Right lobe of liver (tissue), 6 donors: ENCODE results near the gene NLRP5. TPM values are rescaled to one million over a fixed set of nuclear protein-coding genes. Genes with fewer than 3 reads are reported as not detected.
"Not testable (repeated sequence)": the region's sequence is repeated elsewhere in the genome, so short reads cannot be mapped to it uniquely, and the experiment has no call there.

ENCODE experiments used
- ATAC-seq, 4 donors: fragments of 200-7000 bp; cut with Tn5 transposase; one replicate each; pipeline ENCODE4 v1.9.1; 2020; ENCODE audit warnings: mild to moderate bottlenecking in 4 of 4, moderate library complexity in 4 of 4
- DNase-seq, 3 donors: peaks; one replicate each; pipeline ENCODE4 v3.0.0-alpha.2; 2020
- H3K27ac ChIP-seq, 3 donors: fragments of 200-600 bp; one replicate each; pipeline ENCODE4 v1.8.0; 2022
- H3K27me3 ChIP-seq, 2 donors: fragments of 200-600 bp; one replicate each; pipeline ENCODE4 v1.8.0; 2022
- H3K36me3 ChIP-seq, 4 donors: fragments of 200-600 bp; sonication (generic) in 1 of 4; one replicate each; pipeline versions ENCODE4 v1.5.1 to v1.8.0; 2017 to 2022; ENCODE audit warnings: control low read depth in 1 of 4
- H3K4me1 ChIP-seq, 4 donors: fragments of 200-600 bp; sonication (generic) in 1 of 4; one replicate each; pipeline versions ENCODE4 v1.5.1 to v1.8.0; 2017 to 2022; ENCODE audit warnings: control low read depth in 1 of 4
- H3K4me3 ChIP-seq, 3 donors: fragments of 200-600 bp; one replicate each; pipeline ENCODE4 v1.8.0; 2022
- H3K9me3 ChIP-seq, 4 donors: fragments of 200-600 bp; sonication (generic) in 1 of 4; one replicate each; pipeline versions ENCODE4 v1.5.1 to v1.8.0; 2017 to 2022; ENCODE audit warnings: control low read depth in 1 of 4
- POLR2A ChIP-seq: fragments of 450-650 bp; IDR thresholded peaks from one replicate; pipeline ENCODE4 v1.6.1; 2017; ENCODE audit warnings: antibody characterized with exemption, mild to moderate bottlenecking
- WGBS: methylation state at CpG from one replicate; pipeline ENCODE4 v1.1.6; 2018; ENCODE audit warnings: low coverage, low lambda C conversion rate; ENCODE audit not compliant: insufficient coverage; ENCODE audit errors: missing lambda C conversion rate; 5-methylcytosine and 5-hydroxymethylcytosine counted together
- intact Hi-C, 2 donors: fragments of 100-400 bp; cut with DNase I; formaldehyde crosslinking; loops; one replicate each; pipeline versions ENCODE4 v1.11.2 to v1.14.1; 2022
- total RNA-seq, 6 experiments: library from RNA; depleted of rRNA in 2 of 6; stranded (reverse); fragments of >200 nt in 2 of 6; fragmentation: NEBNext Ultra II Directional in 3 of 6; extraction: Animal tissue kit (Norgen Biotek cat#: 25700) in 3 of 6; gene quantifications; one replicate each; pipeline versions ENCODE4 v1.1.0 to v1.2.4, GENCODE V29; 2016 to 2023
- TF ChIP-seq, protein P1 (sequence below), 4 donors: fragments of 200-600 bp in 3 of 4; fragments of 450-650 bp in 1 of 4; IDR thresholded peaks; one replicate each; pipeline versions ENCODE4 v1.5.1 to v1.8.0; 2016 to 2022; ENCODE audit warnings: antibody characterized with exemption in 4 of 4, mild to moderate bottlenecking in 2 of 4
- donor health status: DM: no; HTN: yes; CAD: no.
- donor health status: DM: no; HTN: no; CAD: no.
- donor health status: DM: no; HTN: no; CAD: no.
- donor health status: DM: no; HTN: yes; CAD: no.
- donor health status: DM: no; HTN: yes; CAD: no.

NLRP5 gene
- total RNA-seq, 6 experiments from 2014 or later: not detected

DNA sequence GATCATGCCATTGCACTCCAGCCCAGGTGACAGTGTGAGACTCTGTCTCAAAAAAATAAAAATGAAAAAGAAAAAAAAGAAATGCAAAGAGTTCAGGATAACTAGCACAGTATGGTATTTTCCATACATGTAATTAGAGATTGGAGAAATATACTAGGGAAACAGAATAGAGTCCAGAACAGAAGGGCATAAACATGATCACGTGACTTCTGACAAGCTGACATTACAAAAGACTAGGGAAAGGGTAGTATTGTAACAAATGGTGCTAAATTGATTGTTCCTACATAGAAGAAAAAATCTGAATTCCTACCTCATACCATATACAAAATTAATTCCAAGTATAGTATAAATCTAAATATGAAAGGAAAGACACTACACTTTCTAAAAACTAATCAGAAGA is 1.3 kb upstream of the NLRP5 start:
- no peaks in the 10 kb centered on the region for H3K27me3 ChIP-seq
- intact Hi-C loops: no loop called here
- no peaks in the 10 kb centered on the region for H3K36me3 ChIP-seq
- no peak for ATAC-seq
- WGBS: 36% methylated on average over 1 of the region's 1 CpG
- H3K4me3 ChIP-seq: no peak overlapping the region
- TF ChIP-seq, protein P1, sequence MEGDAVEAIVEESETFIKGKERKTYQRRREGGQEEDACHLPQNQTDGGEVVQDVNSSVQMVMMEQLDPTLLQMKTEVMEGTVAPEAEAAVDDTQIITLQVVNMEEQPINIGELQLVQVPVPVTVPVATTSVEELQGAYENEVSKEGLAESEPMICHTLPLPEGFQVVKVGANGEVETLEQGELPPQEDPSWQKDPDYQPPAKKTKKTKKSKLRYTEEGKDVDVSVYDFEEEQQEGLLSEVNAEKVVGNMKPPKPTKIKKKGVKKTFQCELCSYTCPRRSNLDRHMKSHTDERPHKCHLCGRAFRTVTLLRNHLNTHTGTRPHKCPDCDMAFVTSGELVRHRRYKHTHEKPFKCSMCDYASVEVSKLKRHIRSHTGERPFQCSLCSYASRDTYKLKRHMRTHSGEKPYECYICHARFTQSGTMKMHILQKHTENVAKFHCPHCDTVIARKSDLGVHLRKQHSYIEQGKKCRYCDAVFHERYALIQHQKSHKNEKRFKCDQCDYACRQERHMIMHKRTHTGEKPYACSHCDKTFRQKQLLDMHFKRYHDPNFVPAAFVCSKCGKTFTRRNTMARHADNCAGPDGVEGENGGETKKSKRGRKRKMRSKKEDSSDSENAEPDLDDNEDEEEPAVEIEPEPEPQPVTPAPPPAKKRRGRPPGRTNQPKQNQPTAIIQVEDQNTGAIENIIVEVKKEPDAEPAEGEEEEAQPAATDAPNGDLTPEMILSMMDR (IDR thresholded peaks at IDR 0.05): no peak
- TF ChIP-seq POLR2A: no peak
- no peak overlapping the region for H3K27ac ChIP-seq
- no peaks in the 10 kb centered on the region for H3K9me3 ChIP-seq
- H3K4me1 ChIP-seq: no peaks in the 10 kb centered on the region
- DNase-seq: no peak

DNA sequence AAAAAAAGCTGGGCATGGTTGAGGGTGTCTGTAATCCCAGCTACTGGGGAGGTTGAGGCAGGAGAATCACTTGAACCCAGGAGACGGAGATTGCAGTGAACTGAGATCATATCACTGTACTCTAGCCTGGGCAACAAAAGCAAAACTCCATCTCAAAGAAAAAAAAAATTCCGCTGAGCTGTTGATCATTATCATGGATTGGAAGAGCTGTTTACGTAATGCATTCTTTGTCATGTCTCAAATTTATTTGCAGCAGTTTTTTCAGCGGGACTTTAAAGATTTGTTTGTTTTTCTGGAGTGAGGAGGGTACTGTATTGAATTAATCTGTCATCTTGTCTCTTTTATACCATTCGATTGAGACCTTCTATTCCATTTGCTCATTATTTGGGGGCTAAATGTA is 4.3 kb downstream of the NLRP5 start:
- H3K4me1 ChIP-seq: no peaks in the 10 kb centered on the region
- no peak overlapping the region for H3K27ac ChIP-seq
- H3K9me3 ChIP-seq: no peaks in the 10 kb centered on the region
- TF ChIP-seq, protein P1 (IDR thresholded peaks at IDR 0.05): no peak
- no peak for TF ChIP-seq POLR2A
- intact Hi-C loops: no loop called here
- no peaks in the 10 kb centered on the region for H3K27me3 ChIP-seq
- ATAC-seq (no peak), DNase-seq (no peak)
- no peaks in the 10 kb centered on the region for H3K36me3 ChIP-seq
- no peak overlapping the region for H3K4me3 ChIP-seq
- WGBS: 56% methylated on average over 5 of the region's 5 CpGs

DNA sequence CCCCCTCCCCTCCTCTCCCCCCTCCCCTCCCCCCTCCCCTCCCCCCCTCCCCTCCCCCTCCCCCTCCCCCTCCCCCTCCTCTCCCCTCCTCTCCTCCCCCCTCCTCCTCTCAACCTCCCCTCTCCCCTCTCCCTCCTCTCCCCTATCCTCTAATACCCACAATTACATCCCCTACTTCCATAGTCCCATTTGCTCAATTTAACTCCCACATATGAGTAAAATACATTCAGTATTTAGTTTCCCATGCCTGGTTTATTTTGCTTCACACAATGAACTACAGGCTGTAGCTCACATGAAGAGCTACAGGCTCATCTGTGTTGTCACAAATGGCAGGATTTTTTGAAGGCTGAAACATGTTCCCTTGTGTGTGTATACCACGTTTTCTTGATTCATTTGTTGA is 6.9 kb downstream of the NLRP5 start:
- H3K4me1 ChIP-seq: no peaks in the 10 kb centered on the region
- H3K27ac ChIP-seq: no peak overlapping the region
- intact Hi-C loops: no loop called here
- H3K4me3 ChIP-seq: no peak overlapping the region
- ATAC-seq (no peak), DNase-seq (no peak)
- H3K27me3 ChIP-seq: no peaks in the 10 kb centered on the region
- H3K9me3 ChIP-seq: no peaks in the 10 kb centered on the region
- no peaks in the 10 kb centered on the region for H3K36me3 ChIP-seq
- WGBS: 0% methylated on average over 1 of the region's 1 CpG
- TF ChIP-seq, protein P1 (IDR thresholded peaks at IDR 0.05): no peak
- no peak for TF ChIP-seq POLR2A

DNA sequence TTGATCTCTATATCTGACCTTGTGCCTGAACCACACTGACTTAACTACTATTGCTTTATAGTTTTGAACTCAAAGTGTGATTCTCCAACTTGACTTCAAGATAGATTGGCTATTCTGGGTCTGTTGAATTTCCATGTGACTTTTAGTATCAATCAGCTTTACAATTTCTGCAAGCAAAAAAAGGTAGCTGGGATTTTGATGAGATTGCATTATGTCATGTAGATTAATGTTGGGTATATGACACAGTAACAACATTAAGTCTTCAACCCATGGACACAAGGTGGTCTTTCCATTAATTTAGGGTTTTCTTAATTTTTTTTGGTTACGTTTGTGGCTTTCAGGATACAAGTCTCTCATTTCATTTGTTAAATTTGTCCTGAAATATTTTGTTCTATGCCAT is 28.2 kb downstream of the NLRP5 start:
- TF ChIP-seq, protein P1 (IDR thresholded peaks at IDR 0.05): no peak
- TF ChIP-seq POLR2A: no peak
- Histone ChIP-seq H3K36me3 (no peaks in the 10 kb centered on the region), H3K4me3 (no peak overlapping the region), H3K27ac (no peak overlapping the region), H3K27me3 (no peaks in the 10 kb centered on the region), H3K4me1 (no peaks in the 10 kb centered on the region), H3K9me3 (no peaks in the 10 kb centered on the region)
- WGBS: 9% methylated on average over 1 of the region's 1 CpG
- ATAC-seq (no peak), DNase-seq (no peak)
- intact Hi-C loops: no loop called here

DNA sequence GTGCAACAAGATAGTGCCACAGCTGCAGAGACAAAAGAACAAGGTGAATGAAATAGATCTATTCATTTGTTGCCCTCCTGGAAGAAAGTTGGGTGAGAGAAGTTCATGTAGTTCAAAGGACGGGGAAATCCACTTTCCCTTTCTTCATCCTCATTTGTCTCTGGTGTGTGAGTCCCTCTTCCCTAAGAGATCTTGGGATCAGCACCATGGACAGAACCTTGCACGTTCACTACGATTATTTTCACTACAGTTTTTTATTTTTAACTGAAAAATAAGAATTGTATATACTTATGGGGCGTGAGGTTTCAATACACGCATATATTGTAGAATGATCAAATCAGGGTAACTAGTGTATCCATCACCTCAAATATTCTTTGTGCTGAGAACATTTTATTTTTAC is 29.2 kb downstream of the NLRP5 start:
- DNase-seq: no peak
- no peak overlapping the region for H3K27ac ChIP-seq
- intact Hi-C loops: no loop called here
- ATAC-seq: no peak
- no peaks in the 10 kb centered on the region for H3K4me1 ChIP-seq
- TF ChIP-seq POLR2A: no peak
- TF ChIP-seq, protein P1 (IDR thresholded peaks at IDR 0.05): no peak
- 26% methylated on average over 5 of the region's 5 CpGs for WGBS
- H3K4me3 ChIP-seq: no peak overlapping the region
- no peaks in the 10 kb centered on the region for H3K27me3 ChIP-seq
- no peaks in the 10 kb centered on the region for H3K9me3 ChIP-seq
- H3K36me3 ChIP-seq: no peaks in the 10 kb centered on the region

DNA sequence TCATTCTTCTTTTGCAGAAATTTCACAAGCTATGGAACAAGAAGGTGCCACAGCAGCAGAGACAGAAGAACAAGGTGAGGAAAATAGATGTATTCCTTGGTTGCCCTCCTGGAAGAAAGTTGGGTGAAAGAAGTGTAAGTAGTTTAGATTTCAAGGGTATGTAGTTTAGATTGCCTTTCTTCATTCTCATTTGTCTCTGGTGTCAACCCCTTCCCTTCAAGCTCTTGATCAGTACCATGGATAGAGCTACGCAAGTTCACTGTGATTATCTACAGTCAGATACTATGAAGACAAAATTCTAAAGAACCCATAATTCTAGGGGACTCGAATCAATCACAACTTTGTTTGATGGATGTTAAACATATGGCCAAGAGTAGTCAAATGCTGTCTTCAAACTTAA is 32.8 kb downstream of the NLRP5 start:
- H3K4me3 ChIP-seq, H3K4me1 ChIP-seq, H3K27me3 ChIP-seq, intact Hi-C loops, ATAC-seq, H3K9me3 ChIP-seq, DNase-seq, H3K36me3 ChIP-seq, H3K27ac ChIP-seq: not testable (repeated sequence)
- WGBS: 49% methylated on average over 2 of the region's 2 CpGs

DNA sequence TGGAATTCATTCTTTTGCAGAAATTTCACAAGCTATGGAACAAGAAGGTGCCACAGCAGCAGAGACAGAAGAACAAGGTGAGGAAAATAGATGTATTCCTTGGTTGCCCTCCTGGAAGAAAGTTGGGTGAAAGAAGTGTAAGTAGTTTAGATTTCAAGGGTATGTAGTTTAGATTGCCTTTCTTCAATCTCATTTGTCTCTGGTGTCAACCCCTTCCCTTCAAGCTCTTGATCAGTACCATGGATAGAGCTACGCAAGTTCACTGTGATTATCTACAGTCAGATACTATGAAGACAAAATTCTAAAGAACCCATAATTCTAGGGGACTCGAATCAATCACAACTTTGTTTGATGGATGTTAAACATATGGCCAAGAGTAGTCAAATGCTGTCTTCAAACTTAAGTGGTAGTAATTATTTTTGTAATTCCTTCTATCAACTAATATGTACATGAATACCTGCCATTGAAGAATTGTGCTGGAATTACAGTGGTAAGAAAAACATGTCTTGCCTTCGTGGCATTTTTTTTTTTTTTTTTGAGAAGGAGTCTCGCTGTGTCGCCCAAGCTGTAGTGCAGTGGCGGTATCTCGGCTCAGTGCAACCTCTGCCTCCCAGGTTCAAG is 33.9 kb downstream of the NLRP5 start:
- H3K4me1 ChIP-seq, H3K27ac ChIP-seq, H3K4me3 ChIP-seq, H3K36me3 ChIP-seq, H3K9me3 ChIP-seq, intact Hi-C loops, ATAC-seq, H3K27me3 ChIP-seq, DNase-seq: not testable (repeated sequence)
- 44% methylated on average over 6 of the region's 7 CpGs for WGBS
